Hematopoietic multipotent progenitor cell treated with erythropoietin and hydrocortisone succinate and interleukin-3 and kit ligand, for 15 days (in vitro differentiated cells): ENCODE data around the gene ANO10.

Experiments used
- DNase-seq: peaks from one replicate; pipeline ENCODE4 v3.0.0-alpha.2; 2015; ENCODE audit warnings: low spot score

Gene ANO10

DNA sequence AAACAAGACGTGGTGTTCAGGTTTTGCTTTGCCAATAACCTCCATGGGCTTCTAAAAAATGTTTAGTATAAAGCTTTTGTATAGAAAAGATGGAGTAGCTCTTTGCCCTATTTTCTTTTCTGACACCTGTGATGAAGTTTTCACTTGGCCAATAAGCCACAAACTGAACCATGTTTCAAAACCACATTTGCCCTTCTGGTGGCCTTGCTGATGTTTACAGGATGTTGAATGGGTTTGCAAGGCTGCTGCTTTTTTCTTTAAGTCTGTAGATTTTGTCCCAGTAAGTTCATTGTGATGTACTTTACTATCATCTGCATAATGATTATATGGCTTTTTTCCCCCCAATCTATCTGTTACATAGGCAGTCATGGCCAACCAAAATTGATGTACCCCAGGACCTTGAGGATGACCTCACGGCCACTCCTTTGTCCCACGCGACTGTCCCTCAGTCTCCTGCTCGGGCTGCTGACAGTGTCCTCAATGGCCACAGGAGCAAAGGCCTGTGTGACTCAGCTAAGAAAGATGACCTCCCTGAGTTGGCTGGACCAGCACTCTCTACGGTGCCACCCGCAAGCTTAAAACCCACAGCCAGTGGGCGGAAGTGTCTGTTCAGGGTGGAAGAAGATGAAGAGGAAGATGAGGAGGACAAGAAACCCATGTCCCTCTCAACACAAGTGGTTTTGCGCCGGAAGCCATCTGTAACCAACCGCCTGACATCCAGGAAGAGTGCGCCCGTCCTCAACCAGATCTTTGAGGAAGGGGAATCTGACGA, 274.6 kb downstream of the ANO10 start:
- DNase-seq = no peak

DNA sequence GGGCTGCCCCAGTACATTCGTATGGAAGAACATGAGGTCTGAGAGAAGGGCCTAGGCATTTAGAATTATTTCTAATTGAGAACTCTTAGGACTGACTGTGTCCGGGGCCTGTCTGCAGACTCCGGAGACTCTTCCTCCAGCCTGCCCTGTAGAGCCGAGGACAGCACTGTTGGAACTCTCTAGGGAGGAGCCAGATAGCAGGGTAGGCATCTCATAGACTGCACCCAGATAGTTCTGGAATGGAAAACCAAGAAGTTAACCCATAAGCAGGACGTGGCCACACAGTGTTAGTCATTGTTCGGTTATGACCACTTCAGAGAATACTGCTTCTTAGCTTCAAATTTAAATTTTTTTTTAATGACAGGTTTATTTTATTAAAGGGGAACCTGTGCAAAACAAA, 275.9 kb downstream of the ANO10 start:
- DNase-seq = no peak

DNA sequence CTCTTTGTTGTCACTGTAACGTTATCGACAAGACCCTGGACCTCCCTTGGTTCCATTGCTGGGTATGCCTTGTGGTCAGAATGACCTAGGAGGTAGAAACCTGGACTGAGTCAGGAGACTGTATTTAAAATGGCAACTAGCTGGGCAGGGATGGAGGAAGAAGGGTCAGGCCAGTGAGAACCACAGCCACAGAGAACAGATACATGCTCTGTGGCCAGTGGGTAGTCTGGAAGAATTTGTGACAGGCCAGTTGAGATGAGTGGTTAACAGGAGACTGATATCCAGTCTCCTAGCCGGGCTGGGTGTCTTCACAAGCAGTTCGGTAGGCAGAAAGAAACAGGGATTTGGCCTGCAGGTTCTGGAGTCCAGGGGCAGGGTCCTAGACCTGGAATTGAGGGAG, 276.6 kb downstream of the ANO10 start:
- DNase-seq = no peak

GRCh38 chr3:43344520-43344919, 277.3 kb downstream of the ANO10 start:
- DNase-seq = no peak

GRCh38 chr3:43343815-43344214, 278.0 kb downstream of the ANO10 start:
- DNase-seq = no peak

DNA sequence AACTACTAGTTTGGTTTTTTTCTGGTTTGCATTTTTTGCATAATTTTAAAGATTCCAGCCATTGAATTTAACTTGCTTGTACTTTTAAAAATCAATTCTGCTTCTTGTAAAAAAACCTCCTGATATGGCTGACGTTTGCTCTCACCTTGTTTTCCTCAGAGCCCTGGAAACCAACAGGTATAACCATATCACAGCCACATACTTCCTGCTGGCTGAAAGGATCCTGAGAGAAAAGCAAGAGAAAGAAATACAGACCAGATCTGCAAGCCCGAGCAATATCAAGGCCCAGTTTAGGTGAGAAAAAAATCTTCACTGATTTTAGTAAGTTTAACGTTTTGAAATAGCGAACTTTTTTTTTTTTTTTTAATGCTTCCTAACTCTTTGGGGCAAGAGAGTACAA, 278.6 kb downstream of the ANO10 start:
- no peak for DNase-seq

GRCh38 chr3:43341788-43342187, 280.0 kb downstream of the ANO10 start:
- DNase-seq = no peak

- DNase-seq = no peak
These were observed 281.4 kb downstream of the ANO10 start for GRCh38 chr3:43340403-43340802.

DNA sequence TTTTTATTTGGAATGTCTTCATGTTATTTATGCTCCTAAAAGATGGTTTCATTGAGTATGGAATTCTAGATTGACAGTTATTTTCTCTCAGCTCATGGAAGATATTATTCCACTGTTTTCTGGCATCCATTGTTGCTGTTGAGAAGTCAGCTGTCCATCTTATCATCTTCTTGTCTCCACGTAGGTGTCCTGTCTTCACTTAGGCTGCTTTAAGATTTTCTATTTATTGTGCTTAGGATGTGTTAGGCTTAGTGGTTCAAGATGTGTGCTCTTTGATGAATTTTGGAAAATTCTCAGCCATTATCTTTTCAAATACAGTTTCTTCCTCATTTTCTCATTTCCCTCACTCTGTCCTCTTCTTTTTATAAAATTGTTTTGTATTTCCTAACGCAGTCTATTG, 283.5 kb downstream of the ANO10 start:
- no peak for DNase-seq

GRCh38 chr3:43335799-43336198, 286.0 kb downstream of the ANO10 start:
- no peak for DNase-seq

GRCh38 chr3:43334976-43335375, 286.8 kb downstream of the ANO10 start:
- DNase-seq = no peak

DNA sequence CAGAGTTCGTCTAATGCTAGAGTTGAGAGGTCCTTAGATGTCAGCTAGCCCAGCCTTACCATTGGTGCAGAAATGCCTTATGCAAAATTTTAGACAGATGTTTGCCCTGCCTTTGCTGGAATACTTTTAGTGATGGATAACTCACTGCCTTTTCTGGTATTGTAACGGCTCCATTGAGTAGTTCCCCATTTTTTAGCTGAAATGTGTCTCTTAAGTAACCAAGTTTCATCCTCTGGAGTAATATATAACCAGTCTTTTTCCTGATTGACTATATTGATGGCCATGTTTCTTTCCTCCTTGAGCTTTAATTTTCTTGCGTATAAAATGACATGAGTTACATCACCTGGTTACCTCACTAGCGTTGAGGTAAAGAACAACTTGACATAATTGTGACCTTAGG, 290.4 kb downstream of the ANO10 start:
- no peak for DNase-seq

- DNase-seq = no peak
These were observed 290.8 kb downstream of the ANO10 start for GRCh38 chr3:43330981-43331380.

DNA sequence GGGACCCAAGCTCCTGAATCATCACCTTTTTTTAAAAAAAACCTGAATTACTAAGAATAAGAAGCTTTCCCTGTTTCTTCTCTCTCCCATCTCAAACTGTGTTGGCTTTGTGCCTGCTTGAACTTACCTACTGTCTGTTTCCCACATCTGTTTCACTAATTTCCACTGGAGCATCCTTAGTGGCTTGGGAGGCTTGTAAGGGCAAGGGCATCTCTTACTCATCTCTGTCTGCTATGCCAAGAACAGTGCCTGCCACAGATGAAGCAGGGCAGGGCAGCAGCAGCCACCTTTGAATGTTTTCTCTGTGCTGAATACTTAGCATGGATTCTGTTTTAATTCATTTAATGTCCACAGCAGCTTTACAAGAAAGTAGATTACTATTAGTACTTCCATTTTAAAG, 293.2 kb downstream of the ANO10 start:
- DNase-seq = no peak

DNA sequence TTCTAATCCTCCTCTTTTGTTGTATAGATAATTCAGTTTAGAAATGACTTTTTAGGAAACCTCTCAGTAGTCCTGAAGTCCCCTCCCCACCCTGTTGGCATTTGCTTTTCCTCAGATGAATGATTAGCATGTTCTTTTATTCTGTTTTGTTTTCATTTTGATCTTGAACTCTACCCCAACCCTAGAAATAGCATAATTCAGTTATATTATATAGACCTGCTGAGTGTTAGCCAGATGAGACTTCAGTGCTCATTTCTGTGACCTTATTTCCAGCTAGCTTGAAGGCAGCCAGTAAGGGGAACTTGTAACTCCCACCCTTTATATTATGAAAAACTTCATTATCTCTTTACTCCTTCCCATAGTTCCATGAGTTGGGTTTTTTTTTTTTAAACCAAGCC, 294.2 kb downstream of the ANO10 start:
- no peak for DNase-seq

DNA sequence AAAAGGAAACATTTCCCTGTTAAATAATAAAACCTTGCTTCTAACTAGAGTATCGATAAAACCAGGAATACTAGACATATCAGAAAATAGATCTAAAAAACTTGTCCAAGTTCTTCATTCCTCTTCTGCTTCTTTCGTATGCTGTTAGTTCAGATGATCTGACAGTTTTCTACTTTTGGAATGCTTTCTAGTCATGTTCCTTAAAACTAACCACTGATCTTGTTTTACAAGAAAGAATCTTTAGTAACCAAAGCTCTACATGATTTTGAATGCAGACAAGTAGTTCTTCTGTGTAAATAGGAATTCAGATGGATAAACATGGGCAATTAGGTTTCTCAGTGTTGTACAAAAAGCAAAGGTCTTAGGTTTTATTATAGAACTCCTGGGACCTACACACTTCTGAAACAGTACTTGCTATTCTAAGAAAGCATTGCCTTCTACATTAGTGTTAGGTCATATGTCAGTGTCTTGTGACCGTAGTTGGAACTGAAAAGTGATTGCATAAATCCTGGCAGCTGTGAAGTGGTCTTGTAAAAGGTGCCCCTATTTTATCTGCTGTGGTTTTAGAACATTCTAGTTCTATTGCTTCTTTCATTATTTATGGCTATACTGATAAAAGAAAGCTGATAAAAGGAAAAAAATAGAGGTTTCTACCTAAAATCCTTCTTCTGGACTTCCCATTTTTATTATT, 294.8 kb downstream of the ANO10 start:
- no peak for DNase-seq

DNA sequence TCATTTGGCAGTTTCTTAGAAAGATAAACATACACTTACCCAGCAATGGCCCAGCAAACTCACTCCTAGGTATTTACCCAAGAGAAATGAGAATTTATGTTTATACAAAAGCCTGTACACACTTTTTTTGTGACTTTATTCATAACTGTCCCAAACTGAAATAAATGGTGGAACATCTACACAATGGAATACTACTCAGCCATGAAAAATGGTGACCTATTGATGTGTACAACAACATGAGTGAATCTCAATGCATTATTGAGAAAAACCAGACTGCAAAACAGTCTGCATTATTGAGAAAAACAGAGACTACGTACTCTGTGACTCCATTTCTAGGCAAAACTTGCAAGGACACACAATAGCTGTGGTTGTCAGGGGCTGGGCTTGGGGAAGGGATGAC, 298.3 kb downstream of the ANO10 start:
- no peak for DNase-seq

- DNase-seq = no peak
These were observed 301.5 kb downstream of the ANO10 start for GRCh38 chr3:43320288-43320687.

DNA sequence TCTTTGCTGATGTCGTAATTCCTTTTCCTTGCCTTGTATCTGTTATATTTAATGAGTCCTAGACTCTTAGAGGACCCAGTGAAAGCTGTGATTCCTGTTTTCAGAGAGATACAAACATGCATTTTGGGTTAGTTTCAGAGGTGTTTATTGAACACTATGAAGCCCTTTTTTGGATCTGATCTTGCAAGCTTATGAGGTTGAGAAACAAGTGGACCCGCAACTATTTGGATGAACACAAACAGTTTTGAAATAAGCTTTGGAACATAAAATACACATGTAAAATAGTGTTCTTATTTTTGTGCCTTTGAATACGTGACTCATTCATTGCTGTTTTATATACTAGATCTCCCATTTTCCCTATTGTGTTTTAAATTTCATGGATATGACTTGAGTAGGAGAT, 302.0 kb downstream of the ANO10 start:
- no peak for DNase-seq

DNA sequence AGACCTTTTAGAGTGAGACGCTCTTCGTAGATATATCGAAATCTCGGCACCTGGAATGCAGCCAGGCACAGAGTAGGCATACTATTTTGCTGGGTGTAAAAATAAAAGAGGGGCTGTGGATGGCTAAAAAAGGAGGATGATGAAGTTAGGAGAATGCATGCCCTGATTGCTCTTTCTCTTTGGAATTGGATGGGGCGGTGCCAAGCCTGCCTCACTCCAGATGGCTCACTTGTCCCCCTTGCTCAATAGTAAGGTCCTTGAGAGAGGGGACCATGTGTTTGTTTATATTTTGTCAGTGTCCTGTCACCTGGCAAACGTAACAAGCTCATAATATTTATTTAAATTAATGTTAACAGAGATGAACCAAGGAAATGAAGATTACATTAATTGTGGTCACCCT, 302.4 kb downstream of the ANO10 start:
- DNase-seq = no peak

GRCh38 chr3:43317461-43318316, 304.1 kb downstream of the ANO10 start:
- DNase-seq = no peak

DNA sequence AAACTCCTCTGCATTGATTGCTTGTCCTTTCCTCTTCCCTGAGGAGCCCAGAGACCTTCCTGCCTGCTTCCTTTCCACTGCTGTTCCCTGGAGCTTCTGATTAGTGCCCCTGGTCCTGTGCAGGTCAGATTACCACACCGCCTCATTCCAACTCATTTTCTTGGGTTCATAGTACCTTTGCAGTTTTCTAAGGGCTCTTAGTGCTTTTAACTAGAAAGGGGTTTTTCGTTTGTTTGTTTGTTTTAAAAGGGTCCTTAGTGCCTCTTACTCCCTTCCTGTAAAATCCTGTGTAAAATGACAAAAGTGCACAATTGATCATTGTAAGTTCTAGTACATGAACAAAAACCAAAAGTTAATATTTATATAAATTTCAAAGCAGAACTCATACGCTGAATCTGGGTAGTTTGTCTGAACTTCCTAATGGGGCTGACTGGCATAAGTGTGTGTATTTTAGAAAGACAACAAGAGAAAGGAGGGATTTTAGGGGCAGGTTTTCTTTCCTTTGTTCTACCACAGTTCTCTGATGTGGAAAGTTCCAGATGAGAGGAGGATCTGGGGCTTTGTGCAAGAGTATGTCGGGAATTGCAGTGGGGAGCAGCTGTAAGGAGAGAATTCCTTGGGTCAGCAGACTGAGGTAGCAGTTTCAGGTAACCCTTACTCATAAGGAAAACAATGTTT, 304.9 kb downstream of the ANO10 start:
- no peak for DNase-seq
